Activated gamma-delta T cell treated with Interleukin-2 at 50 U/mL for 16 hours (primary cell): Measurements from ENCODE around the gene USP3.
"Not testable (repeated sequence)": the region's sequence is repeated elsewhere in the genome, so short reads cannot be mapped to it uniquely, and the experiment has no call there.

Experiments
- DNase-seq: peaks from one replicate; pipeline ENCODE4 v3.0.0-alpha.2; 2020

Gene USP3

DNA sequence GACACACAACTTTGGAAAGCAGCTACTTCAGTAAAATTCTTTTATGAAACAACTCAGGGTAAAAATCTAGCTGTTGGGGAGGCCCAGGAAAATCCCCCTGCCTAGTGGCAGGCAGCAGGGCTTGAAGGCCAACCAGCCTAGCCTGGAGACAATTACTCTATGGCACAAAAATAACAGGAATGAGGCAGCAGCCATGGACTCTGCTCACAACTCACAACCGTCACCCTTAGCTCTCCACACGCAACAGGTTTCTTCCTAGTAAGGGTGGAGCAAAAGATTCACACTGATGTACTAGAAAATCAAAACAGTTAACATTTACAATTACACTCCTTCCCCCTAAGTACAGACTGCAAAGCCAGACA lies 92.3 kb downstream of the USP3 start:
- DNase-seq = no peak

GRCh38 chr15:63597038-63597790 lies 92.8 kb downstream of the USP3 start, which contains the start of gene FBXL22:
FBXL22 (plus strand) TSS chr15:63597387; CDS start chr15:63597393, 6 bp downstream.
- DNase-seq = no peak

GRCh38 chr15:63597821-63598220 lies 93.4 kb downstream of the USP3 start:
- DNase-seq = no peak

DNA sequence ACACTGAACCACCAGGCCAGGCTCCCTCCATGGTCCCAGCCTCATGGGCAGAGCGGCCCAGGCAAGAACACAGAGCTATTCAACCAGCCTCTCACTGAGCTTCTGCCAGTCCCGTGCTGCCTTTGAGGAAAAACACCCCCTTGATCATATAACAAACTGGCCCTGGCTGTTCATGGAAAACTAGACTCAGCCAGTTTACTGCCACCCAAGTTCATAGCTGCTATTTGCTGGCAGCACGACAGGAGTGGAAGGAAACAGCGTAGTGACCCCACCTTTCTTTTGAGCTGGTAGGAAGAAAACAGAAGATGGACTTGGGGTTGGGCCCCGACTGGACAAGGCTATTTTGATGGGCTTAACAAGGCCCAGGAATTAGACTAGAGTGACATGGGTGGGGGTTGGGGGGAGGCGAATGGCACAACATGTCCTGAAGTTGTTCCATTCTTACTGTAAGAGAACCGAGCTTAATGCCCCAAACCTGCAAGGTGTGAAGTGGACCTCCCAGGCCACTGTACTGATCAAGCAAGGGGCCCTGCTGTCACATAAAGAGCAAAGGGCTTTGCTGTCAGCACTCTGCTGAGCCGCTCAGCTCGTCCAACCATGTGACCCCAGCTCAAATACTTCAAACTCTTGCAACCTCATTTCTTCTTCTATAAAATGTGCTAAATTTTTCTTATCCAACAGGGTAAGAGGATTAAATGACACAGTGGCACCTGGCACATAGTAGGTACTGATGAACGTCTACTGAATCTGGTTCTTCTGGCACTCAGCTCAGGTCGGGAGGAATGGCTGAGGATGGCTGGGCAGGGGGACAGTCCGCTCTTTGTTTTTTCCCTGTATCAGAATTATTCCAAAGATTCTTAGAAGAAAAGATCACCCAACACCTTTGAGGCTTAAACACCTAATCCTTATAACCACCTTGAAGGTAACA lies 94.3 kb downstream of the USP3 start:
- DNase-seq = no peak

DNA sequence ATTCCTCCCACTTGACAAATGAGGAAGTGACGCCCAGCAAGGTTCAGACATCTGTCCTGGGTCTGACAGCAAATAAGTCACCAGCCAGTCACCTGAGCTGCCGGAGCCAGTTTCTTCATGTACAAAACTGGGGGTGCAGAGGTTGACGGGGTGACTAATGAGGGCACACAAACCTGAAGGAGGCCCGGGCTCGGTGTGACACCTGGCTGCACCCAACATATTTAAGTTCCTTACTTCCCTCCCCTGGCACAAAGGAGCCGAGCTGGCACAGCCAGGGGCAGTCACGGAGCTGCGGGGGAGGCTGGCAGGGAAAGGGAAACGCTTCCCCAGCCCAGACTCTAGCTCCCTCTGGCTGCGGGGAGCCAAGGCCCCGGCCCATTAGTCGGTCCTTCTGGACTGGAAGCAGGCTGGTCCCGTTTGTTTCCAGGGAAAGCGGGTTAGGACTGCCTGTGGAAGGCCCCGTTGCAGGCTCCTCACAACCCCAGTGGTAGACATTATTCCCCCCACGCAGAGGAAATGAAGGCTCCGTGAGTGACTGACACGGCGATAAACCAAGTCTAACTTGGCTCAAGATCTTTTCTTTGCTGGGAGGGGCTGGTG lies 95.1 kb downstream of the USP3 start:
- no peak for DNase-seq

- DNase-seq = no peak
Observed at GRCh38 chr15:63600001-63600615, 95.7 kb downstream of the USP3 start.

GRCh38 chr15:63600616-63601025 lies 96.2 kb downstream of the USP3 start:
- DNase-seq = peak; percentile 85

GRCh38 chr15:63601026-63601703 lies 96.8 kb downstream of the USP3 start:
- DNase-seq = peak; percentile 42

DNA sequence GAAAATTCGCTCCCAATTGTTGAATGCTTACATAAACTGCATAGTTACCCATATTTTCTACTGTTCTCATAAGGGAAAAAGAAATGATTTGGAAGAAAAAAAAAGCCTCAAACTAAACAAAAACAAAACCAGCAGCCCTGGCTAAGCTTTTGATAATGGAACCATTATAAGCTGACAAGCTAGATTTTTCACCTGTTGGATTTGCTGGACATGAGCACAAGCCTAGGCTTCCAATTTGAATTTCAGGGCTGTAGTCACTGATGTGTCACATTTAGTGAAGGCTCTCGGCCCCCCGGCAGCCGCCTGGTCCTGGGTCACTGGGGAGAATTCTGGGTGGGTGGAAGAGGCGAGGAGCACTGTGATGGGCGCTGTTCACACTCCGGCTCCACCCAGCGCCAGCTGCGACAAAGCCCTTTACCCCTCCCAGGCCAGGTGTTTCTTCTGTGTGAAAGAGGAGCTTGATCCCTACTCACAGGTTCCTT lies 97.4 kb downstream of the USP3 start:
- no peak for DNase-seq

GRCh38 chr15:63602595-63602994 lies 98.2 kb downstream of the USP3 start:
- DNase-seq = no peak

- DNase-seq = no peak
Observed at GRCh38 chr15:63603516-63603915, 99.1 kb downstream of the USP3 start.

DNA sequence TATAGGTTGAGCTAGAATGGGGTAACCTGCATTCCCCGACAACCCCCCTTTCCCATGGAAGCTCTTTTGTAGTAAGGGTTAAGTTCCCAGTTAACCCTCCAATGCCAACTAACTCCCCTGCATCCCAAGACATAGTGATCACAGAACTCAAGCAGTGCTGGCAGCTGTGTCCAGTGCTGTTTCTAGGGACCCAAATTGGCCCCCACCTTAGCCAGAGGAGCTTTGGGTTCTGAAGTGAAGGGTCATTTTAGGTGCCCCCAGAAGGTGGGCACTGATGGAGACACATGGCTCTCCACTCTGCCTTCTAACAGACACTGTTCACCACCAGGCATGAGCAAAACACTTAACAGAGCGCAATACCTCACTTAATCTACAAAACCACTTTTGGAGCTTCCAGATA lies 99.9 kb downstream of the USP3 start:
- DNase-seq = no peak

DNA sequence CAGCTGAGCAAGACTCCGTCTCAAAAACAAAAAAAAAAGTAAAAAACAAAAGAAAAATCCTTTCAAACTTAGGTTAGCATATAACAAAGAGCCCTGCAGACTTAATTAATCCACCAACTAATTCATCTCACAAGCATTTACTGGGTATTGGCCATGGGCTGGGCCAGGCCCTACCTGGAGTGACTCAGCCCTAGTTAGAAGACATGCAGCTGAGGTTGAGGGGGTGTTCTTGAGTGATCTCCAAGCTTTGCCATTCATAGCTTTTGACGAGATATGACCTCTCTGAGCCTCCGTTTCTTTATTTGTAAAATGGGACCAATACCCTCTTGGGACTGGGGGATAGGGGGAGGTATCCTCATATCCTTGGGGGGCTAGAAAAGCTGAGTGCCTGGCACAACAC lies 100.6 kb downstream of the USP3 start:
- DNase-seq = no peak

GRCh38 chr15:63605816-63606215 lies 101.4 kb downstream of the USP3 start:
- peak; percentile 54 for DNase-seq

DNA sequence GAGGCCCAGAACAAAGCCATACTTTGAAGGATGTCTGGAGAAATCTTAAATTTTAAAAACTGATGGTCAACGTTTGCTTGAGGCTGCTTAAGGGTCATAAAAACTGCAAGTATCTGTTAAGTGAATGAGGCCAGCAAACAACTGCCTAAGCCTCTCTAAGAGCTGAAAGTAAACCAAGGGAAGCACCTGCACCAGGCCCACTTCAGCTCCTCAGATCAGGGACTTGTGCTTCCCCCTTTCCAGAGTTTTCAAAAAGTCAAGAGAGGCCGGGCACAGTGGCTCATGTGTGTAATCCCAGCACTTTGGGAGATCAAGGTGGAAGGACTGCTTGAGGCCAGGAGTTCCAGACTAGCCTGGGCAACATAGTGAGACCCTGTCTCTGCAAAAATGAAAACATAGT lies 101.9 kb downstream of the USP3 start:
- DNase-seq = no peak

- DNase-seq = no peak
Observed at GRCh38 chr15:63608989-63609388, 104.6 kb downstream of the USP3 start.

GRCh38 chr15:63609448-63609847 lies 105.1 kb downstream of the USP3 start:
- DNase-seq = no peak

GRCh38 chr15:63610209-63610841 lies 105.9 kb downstream of the USP3 start:
- peak; percentile 73 for DNase-seq

GRCh38 chr15:63611177-63611576 lies 106.8 kb downstream of the USP3 start:
- no peak for DNase-seq

- no peak for DNase-seq
Observed at GRCh38 chr15:63612300-63612699, 107.9 kb downstream of the USP3 start.

DNA sequence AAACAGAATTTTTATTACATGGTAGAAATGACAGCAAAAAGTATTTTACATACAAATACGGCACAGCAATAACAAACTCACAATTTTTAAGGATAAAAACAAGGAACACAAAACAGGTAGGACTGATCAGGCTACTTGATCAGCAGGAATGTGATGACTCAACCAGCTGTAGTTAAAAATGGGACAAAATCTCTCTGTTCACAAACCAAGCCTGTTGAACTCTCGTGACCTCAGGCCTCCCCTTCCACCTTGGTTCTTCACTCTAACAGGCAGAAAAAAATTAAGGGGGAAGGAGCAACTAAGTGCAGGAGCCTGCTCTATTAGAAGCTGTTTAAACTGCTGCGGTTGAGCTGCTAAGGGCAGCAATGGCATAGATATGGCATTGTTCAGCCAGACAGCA lies 111.5 kb downstream of the USP3 start:
- no peak for DNase-seq

- DNase-seq = not testable (repeated sequence)
Observed at GRCh38 chr15:63617147-63617546, 112.8 kb downstream of the USP3 start.
